NCI-H1092 treated with DMSO at 0.1 percent for 48 hours (cell line): Measurements from ENCODE around the gene CRYGB.
"Not testable (repeated sequence)": the region's sequence is repeated elsewhere in the genome, so short reads cannot be mapped to it uniquely, and the experiment has no call there.

ENCODE experiments used
- DNase-seq: peaks from one replicate; lab custom pipeline; 2025; lab: John Stamatoyannopoulos, UW

Gene CRYGB

DNA sequence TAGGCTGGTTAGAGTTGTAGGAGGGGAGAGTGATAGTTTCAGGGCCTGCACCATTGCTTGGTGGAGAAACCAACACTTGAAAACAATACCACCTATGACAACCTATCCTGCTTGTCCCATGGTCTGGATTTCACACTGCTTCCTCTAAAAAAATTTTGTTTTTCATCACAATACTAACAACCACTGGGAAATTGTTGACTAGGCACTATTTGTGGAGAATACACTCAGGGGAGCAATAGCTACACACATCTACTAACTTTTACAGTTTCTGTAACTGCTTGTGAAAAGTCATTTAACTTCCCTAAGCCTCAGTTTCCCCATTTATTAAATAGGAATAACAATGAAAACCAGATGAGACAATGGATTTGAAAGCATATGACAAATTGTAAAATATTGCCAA is 4.1 kb upstream of the CRYGB start:
- no peak for DNase-seq

DNA sequence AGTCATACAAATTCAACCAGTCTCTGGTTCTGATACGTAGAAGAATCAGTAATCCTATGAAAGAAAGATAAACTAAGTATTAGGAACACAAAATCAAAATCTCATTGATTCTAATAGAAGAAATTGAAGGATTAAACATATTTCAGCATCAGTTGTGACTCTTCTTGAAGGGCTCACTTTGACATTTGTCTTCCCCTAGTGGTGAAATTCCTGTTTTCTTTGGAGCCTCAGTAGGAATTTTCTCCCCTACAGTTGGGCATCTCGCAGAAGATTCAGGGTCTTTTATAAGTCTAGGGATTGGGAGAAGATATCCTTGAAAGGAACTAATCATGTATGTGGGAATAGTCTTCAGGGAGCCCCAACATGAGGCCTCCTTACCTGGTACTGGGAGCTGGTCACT is 2.8 kb upstream of the CRYGB start:
- DNase-seq = no peak

DNA sequence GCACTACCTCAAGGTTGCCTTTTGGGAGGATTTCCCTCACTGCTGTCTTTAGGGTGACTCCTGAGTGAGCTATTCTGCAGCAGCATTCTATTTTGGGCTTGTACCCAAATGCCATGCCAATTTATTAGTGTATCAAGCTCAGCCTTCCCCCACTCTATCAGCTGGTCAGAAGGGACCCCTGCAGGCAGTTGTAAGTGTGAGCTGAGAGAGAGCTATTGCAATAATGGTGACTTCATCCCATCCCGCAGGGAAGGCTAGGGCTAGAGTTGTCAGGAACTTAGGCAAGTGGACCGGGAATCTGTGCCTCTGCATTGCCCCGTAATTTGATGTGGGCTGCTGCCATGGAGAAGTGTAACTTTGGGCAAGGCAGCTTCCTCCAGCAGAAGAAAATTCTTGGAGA is 1.8 kb upstream of the CRYGB start:
- no peak for DNase-seq

DNA sequence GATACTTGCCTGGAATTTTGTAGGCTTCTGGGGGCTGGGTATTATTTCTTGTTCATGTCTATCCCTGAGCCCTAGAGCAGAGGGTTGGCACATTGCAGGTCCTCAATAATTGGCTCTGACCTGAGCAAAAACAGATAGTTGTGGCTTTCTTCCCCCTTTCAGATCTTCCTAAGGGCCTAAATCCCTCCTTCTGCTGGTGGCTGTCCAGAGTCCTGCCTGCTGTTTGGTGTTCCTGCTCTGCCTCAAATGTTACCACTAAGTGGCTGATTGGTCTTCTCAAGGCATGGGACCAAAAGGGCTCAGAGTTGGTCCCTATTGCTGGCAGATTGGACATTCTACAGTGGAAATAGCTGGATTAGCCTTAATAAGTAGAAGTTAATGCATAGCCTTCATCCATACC is 1.1 kb upstream of the CRYGB start:
- no peak for DNase-seq

DNA sequence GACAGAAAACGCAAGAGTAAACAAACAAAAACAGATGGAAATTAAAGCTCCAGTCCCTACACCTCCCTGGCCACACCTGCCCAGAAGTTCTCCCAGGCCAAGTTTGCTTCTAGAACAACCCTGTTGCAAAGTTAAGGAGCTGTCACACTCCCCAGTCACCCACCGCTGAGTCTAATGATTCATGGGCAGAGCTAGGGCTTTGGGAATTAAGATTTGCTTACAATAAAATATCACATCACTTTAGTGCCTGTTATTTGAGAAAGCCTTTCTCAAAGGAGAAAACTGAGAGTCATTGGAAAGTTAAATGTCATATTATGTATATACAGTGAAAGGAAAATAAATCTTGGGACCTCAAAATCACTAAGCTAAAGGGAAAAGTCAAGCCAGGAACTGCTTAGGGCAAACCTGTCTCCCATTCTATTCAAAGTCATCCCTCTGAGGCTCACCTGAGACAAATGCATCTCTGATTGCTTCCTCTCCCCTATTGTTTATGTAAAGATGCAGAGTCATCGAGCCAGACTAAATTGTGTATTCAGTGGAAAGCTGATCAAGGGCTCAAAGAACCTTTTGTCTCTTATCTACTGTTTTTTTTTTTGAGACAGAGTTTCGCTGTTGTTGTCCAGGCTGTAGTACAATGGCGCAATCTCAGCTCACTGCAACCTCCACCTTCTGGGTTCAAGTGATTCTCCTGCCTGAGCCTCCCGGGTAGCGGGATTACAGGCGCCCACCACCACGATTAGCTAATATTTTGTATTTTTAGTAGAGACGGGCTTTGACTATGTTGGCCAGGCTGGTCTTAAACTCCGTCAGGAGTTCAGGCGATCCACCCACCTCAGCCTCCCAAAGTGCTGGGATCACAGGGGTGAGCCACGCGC is 2.8 kb downstream of the CRYGB start:
- DNase-seq = no peak

DNA sequence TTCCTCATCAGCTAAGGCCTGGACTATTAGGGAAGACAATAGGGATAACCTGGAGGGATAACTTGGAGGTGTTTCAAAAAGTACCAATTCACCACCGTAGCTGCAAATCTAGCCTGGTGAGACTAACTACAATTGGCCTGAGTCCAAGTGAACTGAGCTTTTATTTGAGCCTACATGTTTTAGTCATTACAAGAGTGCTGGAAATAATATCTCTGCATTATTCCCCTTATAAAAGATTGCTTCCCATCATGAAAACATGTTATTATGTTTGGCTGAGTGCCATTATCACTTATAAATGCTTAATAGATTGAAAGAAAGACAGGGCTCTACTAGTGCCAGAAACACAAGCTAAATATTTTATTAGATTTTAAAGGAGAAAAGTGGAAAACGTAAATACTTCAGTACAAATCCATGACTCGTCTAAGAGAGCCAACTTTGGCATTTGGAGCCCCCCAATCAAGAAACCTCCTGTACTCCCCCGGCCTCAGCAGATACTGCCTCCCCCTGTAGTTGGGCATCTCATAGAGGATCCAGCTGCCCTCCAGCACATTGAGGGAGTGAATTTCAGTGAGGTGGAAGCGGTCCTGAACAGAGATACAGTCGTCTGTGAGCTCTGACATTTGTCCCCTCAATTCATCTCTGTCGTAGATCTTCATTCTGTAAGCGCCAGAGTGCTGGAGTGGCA is 3.6 kb downstream of the CRYGB start:
- peak; percentile 66 for DNase-seq

DNA sequence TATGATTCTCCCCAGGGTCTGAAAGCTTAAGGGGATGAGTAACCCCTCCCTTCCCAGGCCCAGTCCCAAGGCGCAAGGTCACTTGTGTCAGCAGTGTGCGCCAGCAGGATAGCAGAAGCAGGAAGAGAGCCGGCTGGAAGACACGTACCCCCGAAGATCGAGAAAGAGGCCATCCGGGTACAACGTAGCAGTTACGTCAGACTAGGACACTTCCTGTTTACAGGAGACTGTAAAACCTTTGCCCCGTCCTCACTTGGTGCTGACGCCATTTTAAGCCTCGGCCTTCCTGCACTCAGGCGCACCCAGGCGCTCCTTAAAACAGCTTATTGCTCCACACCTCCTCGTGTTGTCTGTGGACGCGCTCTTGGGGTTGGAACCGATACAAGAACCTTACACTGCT is 6.5 kb downstream of the CRYGB start:
- DNase-seq = no peak

DNA sequence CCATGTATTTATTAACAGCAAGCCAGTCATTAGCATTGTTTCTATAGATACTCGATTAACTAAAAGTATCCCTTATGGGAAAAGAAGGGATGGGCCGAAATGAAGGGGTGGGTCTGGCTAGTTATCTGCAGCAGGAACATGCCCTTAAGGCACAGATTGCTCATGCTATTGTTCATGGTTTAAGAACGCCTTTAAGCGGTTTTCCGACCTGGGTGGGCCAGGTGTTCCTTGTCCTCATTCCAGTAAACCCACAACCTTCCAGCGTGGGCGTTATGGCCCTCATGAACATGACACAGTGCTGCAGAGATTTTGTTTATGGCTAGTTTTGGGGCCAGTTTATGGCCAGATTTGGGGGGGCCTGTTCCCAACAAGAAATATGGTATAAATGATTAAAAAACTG is 7.6 kb downstream of the CRYGB start:
- not testable (repeated sequence) for DNase-seq

DNA sequence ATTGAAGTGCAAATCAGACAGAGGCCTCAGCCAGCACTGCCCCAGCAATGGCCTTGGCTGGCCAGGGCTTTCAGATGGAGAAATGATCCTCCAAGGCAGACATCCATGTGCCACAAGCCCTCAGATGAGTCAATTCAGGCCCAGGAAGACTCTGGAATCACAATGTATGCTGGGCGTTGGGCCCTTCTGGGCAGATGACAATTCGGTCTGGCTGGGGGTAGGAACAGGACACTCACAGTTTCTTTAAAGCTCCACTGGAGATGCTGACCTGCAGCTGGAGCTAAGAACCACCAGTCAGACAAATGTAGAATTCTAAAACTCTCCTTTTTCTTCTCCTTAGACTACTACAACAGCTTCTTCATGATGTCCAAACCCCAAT is 9.3 kb downstream of the CRYGB start:
- DNase-seq = no peak

DNA sequence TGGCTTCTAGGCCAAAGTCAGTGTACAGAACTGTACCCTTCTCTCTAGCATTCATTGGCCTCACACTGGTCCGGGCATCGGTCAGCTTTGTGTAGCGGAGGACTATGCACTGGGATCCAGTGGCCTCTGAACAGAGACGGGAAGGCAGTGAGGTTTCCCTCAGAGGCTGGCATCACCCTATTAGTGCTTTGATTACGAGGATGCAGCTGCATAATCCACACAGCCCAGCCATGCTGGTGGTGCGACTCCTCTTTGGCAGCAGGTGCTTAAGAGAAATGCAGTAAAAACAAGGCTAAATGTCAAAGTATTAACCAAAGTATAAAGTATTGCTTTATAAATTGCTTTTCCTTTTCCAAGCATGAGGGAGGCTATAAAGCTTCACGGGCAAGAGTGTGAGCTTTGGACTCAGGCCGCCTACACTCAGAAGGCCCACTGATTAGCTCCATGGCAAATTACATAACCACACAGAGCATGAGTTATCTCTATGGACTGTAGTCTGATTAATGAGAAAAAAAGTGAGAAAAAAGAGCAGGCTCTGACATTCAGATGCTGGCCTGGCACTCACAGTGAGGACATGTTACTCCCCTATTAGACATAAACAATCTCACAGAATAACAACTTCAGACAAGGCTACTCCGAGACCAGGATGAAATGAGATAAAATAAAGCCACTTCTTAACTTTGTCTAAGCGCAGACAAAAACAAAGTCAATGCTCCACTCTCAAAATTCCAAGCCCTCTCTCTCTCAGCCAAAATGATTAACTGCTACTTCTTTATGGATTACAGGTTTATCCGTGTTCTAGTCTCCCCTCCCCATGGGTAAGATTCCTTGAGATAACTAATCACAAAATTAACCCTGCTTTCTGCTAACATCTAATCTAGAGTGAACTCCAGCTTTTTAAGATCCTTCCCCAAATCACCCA is 9.9 kb downstream of the CRYGB start:
- no peak for DNase-seq

DNA sequence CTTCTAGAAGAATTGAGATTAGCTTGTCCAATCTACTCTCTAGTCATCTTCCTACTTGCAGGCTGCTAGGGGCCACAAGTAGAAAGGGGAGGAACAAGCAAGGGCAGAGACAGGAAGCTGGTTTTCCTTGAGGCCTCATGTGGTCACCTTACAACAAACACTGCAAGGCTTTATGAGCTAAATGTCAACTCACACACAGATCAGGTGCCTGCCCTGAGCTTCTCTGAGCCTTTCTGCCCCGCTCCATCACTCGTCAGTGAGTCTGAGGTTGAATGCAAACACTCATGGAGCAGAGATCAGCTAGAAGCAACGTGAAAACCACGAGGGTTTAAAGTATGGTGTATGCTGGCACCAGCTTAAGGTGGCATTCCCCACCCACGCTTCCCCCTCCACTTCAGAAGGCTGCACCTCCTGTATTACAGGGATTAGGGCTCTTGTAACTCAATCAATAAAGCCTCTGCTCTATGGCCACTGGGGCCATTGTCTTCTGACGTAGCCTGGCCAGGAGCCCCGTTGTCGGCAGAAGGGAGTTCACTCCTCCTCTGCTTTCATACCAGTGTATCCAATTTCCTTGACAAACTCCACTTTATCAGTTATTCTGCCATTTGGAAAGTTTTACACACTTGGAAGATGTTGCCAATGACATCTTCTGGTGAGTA is 10.9 kb downstream of the CRYGB start:
- DNase-seq = no peak

DNA sequence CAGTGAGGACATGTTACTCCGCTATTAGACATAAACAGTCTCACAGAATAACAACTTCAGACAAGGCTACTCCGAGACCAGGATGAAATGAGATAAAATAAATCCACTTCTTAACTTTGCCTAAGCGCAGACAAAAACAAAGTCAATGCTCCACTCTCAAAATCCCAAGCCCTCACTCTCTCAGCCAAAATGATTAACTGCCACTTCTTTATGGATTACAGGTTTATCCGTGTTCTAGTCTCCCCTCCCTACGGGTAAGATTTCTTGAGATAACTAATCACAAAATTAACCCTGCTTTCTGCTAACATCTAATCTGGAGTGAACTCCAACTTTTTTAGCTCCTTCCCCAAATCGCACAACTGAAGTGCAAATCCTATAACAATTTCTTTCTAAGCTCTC is 15.2 kb downstream of the CRYGB start:
- DNase-seq = no peak

DNA sequence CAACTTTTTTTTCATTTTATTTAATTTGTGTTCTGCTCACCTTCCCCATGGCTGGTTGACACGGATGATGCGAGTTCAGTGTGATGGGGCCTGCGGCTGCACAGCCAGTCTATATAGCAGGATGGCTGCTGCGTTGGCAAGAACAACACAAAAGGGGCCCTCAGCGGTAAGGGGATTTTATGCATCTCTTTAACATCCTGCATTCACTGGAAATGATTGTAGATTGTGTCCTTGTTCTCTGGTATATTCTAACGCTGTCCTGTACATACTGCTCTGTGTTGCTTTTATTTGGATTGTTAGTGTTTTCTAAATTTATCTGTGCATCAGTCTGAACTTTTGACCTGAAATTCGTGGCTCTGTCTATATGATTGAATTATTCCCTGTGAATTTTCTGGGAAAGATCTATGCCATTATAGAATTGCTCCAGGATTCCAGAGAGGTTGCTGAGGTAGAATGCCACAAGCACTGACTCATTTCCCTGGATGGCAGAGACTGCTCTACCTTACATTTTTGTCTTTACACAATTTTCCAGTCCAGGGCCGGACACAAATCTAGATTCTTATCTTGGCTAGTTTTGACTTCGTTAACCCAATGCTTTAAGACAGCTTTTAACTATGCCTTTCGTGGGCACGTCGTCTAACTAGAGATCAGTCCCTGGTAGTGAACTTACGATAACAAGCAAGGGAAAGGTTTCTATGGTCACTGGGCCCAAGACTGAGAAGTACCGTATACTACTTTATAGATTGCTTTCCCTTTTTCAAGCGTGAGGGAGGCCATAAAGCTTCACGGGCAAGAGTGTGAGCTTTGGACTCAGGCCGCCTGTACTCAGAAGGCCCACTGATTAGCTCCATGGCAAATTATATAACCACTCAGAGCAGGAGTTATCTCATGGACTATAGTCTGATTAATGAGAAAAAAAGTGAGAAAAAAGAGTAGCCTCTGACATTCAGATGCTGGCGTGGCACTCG is 15.9 kb downstream of the CRYGB start, which contains the start of gene CRYGC:
Gene CRYGC, minus strand, starts transcription at position 85 of the 968 bp plus-strand sequence. Its CDS starts 36 bp downstream, at position 49.
- DNase-seq = no peak

DNA sequence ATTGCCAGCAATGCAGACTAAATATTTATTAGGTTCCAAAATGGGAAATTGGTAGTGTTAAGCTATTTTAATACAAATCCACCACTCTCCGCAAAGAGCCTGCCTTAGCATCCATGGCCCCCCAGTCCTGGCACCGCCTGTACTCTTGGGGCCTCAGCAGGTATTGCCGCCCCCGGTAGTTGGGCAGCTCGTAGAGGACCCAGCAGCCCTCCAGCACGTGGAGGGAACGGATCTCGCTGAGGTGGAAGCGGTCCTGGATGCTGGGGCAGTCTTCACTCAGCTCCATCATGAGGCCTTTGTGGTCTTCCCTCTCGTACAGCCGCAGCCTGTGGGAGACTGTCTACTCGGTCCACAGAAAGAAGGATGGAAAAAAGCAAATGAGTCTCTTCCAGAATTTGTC is 17.8 kb downstream of the CRYGB start:
- no peak for DNase-seq

DNA sequence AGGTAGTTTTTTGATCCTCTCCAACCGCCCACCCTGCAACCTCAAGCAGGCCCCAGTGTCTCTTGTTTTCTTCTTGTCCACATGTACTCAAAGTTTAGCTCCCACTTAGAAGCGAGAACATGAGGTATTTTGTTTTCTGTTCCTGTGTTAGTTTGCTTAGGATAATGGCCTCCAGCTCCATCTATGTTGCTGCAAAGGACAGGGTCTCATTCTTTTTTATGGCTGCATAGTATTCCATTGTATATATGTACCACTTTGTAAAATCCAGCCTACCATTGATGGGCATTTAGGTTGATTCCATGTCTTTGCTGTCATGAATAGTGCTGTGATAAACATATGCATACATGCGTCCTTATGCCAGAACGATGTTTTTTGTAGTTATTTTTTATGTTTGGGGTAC is 18.9 kb downstream of the CRYGB start:
- DNase-seq = no peak

DNA sequence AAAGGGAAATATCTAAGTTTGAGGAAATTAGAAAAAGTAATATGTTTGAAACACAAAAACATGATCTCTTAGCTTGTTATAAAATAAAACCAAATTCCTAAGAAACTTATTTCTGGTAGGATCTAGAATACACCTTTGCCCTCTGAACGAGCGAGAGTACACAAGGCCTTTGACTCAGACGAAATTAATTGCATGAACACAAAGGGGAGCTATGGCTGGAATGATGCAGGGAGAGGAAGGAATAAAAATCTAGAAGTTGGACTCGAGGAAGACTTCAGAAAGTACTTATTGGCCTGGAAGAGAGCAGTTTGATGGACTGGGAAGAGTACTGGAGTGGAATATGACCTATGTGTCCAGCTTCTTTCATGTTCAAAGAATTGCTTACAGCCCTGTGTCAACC is 20.7 kb downstream of the CRYGB start:
- DNase-seq = no peak

DNA sequence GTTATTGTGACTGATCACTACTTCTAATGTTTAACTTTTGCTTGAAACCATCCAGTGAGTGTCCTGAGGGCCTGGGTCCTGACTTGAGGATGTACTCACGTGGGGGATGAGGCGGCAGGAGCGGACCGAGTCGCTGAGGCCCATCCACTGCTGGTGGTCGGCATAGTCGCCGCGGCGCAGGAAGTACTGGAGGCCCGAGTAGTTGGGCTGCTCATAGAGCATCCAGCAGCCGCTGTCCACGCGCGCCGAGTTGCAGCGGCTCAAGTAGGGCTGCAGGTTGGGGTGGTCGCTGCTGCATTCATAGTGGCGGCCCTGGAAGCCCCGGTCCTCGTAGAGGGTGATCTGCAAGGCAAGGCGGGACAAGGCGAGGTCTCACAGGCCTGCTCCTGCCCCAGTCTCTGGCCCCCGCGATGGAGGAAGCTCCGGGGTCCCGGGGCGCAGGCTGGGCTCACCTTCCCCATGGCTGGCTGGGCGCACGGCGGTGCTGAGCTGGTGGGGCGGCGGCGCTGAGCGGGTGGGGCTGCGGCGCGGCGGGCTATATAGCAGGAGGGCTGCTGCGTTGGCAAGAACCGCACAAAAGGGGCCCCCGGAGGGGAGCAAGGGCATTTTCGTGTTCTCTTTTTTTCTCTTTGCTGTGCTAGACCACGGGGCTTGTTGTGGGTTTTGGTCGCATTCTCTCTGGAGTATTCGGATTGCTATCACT is 21.8 kb downstream of the CRYGB start, which contains the start of gene CRYGD:
Gene CRYGD, minus strand, starts transcription at position 512 of the 703 bp plus-strand sequence. Its CDS starts 51 bp downstream, at position 461.
- not testable (repeated sequence) for DNase-seq

DNA sequence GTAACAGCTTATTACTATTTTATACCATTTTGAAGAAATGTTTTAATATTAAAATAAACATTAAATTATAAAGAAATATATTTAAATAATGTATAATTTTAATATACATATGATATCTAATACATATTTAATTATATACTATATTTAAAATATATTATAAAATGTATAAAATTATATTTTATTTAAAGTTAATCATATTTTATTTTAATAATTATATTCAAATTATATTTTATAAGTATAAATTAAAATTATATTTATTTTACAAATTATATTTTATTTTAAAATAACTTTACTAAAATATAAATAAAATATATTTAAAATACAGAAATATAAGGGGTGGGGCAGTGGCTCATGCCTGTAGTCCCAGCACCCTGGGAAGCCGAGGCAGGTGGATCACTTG is 23.7 kb downstream of the CRYGB start:
- no peak for DNase-seq

DNA sequence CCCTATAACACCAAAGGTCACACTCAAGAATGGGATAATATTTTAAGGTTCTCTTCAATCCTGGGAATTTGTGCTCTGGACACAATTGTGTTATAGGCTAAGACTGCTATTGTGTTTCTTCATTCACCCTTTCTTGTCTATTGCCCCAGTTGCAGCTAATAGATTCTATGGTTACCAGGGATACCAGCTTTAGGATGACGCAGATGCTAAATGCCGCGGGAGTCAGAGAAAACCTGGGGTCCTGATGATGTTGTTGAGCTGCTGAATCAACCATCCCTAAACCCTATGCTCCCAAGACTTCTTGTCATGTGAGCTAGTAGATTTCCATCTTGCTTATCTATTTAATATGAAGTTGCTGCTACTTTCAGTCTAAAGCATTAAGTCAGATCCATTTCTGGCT is 27.0 kb downstream of the CRYGB start:
- no peak for DNase-seq

DNA sequence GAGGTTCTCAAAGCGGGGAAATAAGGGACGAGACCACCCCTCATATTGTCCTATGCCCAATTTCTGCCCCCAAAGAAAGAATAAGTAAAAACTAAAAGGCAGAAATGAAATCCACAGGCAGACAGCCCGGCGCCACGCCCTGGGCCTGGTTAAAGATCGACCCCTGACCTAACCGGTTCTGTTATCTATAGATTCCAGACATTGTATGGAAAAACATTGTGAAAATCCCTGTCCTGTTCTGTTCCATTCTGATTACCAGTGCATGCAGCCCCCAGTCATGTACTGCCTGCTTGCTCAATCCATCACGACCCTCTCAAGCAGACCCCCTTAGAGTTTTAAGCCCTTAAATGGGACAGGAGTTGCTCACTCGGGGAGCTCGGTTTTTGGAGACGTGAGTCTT is 28.6 kb downstream of the CRYGB start:
- not testable (repeated sequence) for DNase-seq
